Activated effector memory CD4-positive, alpha-beta T cell treated with Interleukin-2 at 50 U/mL for 16 hours (primary cell): Measurements from ENCODE around the gene SRRM4.
"Not testable (repeated sequence)": the region's sequence is repeated elsewhere in the genome, so short reads cannot be mapped to it uniquely, and the experiment has no call there.

Experiments used
- DNase-seq: peaks from one replicate; pipeline ENCODE4 v3.0.0-alpha.2; 2020

Gene SRRM4

DNA sequence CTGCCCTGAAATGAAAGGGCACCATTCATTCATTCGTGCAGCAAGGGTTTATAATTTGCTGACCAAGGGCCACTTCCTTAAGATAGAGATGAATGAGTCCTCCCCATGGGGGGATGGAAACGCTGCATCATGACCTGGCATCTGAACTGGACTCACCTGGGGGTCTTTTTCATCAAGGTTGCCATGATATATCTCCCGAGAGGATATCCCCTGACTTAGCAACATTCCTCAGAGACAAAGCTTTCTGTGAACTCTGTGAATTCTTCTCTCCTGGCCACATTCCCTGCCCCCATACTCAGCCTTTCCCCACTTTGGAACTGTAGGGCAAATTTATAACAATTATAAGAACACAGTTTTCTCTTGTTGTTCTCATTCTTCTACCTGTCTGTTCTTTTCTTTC lies 30.8 kb downstream of the SRRM4 start:
- DNase-seq, result no peak

DNA sequence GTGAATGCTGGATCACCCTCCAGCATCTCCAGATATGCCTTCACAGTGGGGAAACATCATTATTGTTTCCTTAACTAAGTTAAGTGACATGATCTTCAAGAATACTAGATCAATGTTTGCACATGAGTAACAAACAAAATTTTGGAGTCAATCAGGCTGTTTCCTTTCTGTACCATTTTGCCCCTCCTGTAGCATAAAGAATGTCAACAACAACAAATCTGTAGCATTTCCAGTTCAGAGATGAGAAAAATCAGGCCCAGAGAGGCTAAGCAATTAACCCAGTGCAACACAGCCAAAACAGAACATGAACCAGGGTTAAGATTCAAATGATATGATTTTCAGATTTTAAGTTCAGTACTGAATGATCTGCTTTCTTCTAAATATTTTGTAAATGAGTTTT lies 31.7 kb downstream of the SRRM4 start:
- DNase-seq, result no peak

DNA sequence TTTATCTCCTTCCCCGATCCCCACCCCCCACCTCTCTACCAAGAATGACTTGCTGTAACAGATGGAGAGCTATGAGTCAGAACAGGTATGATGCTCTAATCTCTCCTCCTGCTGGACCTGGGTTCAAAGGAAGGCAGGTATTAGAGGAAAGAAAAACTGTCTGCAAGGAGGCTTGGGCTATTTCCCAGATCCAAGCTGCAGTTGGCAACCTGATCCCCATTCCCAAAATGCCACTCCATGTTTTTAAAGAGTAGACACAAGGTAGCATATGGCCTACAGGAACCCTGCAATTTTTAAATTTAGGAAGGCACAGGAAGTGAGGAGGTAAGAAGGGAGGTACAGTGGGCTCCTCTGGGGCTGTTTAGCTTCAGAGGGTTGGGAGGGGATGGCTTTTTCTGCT lies 33.0 kb downstream of the SRRM4 start:
- DNase-seq, result no peak

DNA sequence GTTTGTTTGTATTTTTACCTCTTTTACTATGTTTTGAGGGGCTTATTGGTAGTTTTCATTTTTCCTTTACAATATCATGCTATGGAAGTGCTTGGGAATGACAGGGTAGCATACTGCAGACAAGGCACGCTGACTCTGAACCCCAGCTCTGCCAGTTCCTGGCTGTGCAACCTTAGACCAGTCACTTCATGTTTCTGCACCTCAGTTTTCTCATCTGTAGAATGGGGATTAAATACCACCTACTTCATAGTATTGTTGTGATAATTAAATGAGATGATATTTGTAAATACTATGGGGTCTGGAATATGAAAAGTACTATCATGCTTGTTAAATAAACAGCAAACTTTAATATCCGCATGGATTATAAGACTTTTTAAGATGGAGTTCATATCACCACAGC lies 35.4 kb downstream of the SRRM4 start:
- no peak for DNase-seq

DNA sequence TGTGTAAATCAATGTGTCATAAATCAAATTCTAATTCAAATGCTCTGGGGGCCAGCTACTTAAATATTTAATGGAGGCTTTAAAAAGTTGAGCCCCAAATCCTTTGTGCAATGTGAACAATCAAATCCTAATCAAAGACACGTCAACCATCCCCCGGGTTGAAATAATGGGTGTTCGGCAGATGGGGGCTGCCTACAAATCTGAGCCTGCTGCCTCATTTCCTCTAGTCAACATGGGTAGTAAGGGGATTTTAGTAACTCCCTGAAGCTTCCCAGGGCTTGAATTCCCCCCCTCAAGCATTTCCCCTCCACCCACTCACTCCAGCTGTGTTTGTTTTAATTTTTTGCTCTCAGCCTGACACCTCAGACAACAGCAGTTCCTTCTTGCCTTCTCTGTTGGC lies 37.8 kb downstream of the SRRM4 start:
- no peak for DNase-seq

DNA sequence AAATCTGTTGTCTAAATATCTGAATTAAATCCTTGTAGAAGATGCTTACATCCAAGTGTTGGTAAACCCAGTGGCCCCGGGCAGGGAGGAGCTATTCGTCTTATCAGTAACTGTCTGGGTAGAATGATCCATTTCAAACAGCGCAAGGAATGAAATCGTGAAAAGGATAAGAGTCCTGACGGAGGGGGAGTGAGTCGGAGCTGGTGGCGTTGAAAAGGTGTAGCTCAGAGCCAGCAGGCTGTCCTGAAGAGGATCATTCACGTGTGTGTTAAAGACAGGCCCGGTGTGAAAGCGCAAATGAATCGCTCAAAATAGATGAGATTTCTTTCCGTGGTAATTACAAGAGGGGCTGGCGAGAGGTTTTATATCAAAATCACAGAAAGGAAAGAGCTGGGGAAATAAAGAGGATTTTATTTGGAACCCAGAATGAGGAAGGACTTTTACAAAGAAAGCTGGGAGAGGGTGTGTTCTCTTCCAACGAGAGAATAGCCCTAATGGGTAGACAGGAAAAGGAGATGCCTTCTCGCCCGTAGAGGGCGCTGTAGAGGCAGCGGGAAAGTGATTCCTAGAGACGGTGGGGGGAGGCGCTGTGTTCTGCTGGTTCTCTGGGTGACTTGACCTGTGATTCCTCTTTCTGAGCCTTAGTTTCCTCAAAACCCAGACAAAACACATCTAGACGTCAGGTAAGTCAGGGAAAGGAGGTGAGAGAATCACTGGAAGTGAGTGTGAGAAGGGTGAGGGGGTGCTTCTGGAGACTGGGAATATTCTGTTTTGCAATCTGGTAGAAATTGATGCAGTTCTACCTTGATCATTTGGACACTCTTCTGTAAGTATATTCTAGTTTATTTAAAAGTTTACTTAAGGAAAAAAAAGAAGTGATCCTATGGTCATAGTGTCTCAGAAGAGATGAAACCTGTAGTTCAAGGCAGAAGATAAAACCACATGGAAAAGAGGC lies 39.3 kb downstream of the SRRM4 start:
- DNase-seq, result no peak

DNA sequence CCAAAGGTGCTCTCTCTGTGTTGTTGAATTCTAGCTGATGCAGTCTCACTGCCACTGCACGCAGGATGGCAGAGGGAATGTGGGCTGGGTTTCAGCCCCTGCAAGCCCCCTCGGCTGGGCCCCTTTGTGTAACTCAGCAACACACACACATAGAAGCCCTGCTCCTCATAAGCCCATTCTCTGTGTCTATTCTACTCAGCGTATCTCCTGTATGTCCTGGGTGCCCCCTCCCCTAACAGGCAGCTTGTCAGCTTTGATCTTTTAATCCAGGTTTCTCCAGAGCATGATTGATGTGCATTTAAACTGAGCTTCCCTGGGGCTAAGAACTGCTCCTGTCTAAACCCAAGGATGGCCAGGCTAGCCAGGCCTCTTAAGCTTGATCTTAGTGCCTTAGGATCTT lies 43.0 kb downstream of the SRRM4 start:
- DNase-seq, result no peak

DNA sequence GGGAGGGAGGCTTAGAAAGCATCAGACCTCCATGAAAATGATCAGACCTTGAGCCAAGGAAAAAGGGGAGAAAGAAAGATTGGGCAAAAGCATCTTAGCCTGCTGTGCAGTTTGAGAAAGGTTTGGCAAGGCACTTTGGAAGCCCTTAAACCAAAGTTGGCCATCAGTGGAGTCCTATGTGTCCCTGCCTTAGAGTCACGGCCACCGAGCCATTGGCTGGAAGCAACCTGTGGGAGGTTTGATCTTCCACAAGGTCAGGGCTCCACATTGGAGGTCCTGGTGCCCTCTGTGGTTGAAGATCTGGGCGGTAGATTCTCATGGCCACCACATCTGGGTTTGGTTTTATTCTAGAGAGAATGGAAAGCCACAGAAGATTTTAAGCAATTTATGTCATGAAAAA lies 44.4 kb downstream of the SRRM4 start:
- DNase-seq, result no peak

DNA sequence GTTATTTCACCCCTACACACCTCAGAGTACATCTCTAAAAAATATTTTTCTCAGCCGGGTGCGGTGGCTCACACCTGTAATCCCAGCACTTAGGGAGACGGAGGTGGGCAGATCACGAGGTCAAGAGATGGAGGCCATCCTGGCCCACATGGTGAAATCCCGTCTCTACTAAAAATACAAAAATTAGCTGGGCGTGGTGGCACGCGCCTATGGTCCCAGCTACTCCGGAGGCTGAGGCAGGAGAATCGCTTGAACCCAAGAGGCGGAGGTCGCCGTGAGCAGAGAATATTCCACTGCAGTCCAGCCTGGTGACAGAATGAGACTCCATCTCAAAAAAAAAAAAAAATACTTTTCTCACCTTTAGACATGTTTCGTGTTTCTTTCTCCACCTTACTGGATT lies 52.0 kb downstream of the SRRM4 start:
- DNase-seq, result not testable (repeated sequence)

DNA sequence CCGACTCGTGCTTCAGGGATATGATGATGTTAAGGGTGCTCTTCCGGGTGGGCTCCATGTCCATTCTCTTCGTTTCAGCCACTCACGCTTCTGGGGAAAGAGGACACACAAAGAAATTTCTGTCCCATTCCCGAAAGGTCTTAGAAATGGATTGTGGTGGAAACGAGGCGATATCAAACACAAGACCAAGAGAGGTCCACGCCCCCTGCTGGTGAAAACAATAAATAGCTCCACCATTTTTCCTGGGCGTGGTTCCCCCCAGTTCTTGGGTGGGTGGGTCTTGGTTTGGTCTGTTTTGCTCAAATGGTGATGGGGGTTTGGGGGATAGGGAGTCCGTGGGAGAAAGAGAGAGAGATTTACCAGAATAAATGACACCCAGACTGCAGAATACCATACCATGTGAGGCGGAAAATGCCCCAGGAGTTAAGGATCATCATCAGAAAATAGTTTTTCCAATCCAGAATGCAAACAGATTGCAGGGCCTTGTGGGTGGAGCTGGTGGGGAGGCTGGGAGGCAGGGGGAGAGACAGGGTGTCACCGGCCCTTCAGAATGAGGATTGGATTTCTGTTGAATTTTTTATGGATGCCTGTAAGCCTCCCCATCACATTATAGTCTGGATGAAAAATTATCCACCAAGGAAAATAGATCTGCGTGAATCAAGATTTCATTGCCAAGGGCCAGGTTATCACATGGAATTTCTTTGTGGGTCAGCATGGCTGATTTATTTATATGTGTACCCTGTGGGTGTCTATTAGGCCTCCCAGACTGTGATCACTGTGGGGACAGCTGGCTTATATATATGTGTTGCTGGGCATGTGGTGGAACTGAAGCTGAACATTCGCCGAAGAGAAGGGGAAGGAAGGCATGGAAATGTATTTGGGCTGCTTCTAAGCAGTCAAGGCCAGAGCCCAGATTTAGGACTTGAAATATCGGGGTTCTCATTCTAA lies 55.8 kb downstream of the SRRM4 start:
- no peak for DNase-seq

DNA sequence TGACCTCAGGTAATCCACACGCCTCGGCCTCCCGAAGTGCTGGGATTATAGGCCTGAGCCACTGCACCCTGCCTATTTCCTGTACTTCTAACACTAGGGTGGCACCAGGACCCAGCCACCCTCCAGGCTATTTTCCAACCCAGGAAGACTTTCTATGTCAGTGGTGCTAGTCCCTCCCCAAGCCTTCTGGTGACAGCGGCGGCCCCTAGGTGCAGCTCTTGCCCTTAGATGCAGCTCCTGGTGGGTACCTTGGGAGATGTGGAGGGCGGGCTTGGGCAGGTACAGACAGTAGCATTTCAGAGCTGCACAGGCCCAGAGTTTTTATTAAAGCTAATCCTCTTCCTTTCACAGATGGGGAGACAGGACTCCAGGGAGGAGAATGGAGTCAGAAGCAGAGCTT lies 62.8 kb downstream of the SRRM4 start:
- DNase-seq, result no peak

DNA sequence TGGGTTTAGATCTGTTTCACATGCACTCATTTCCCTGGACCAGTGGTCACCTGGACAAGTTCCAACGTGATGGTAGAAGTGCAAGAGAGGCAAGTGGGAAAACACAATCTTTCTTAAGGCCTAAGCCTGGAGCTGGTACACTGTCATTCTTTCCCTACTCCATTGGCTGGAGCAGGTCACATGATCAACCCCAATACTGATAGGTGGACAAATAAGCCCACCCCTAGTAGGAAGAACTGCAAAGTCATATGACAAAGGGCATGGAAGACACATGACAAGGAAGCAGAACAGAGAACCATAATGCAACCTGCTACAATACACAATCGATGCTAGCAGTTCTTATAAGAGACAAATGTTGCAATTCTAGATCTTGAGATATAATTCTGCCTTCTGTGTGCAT lies 66.3 kb downstream of the SRRM4 start:
- DNase-seq, result no peak

DNA sequence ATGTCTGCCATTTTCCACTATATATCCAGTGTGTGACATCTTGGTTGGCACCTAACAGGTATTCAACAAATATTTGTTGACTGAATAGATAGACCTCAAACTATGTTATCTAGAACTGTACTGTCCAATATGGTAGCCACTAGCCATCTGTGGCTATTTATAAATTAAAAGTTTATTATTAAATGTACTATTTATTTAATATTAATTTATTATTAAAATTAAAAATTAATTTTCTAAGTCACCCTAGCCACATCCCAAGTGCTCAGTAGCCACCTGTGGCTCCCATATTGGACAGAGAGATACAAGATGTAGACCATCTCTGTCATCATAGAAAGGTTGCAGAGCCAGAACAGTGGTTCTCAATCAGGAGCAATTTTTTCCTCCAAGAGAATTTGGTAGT lies 69.3 kb downstream of the SRRM4 start:
- DNase-seq, result no peak

DNA sequence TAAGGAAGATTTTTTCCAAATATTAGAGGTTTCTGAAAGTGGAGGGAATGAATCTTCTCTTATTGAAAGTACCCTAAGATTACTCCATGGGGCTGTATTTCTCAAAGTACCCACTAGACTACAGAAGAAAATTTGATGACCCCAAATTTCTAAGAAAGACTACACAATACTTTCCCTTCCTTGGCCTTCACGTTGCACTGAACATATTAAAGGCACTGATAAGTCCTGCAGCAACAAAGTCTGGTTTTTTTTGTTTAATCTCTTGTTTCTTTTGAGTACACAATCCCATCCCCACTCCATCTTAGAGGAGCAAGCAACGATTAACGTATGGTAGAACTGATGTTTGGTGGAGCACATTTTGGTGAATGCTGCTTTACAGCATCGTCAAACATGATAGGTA lies 70.1 kb downstream of the SRRM4 start:
- DNase-seq, result no peak

DNA sequence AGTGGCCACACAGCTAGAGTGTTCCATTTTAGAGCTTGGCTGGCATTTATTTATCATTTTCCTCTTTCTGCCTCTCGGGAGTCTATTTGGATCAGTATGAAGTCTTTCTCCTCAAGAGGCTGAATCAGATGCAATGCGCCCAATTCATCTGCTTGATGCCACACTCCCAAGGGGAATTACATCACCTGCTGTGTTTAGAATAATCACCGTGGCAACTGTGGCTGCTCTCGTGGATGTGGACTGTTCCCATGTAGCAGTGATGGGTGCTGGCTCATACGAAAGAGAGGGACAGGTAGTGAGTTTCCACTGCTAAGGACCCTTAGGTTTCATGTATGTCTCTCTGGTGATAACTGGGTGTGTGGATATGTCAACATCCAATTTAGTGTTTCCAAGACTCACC lies 70.7 kb downstream of the SRRM4 start:
- DNase-seq, result no peak

DNA sequence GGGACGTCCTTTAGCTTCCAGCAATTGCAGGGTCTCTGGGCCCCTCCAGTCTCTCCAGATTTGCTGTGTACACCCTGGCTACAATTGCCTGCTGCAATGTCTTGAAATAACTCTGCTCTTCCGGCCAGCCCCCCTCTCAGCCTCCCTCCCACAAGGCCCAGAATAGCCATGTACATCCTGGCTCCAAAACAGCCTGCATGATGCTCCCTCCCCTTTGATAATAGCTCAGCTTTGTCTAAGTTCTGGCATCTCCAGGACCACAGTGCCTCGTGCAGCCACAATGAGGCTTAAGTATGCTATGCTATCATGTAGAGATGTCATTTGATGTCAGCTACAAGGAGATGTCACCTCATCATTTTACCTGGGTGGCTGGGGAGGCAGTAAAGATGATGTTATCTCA lies 74.6 kb downstream of the SRRM4 start:
- no peak for DNase-seq

DNA sequence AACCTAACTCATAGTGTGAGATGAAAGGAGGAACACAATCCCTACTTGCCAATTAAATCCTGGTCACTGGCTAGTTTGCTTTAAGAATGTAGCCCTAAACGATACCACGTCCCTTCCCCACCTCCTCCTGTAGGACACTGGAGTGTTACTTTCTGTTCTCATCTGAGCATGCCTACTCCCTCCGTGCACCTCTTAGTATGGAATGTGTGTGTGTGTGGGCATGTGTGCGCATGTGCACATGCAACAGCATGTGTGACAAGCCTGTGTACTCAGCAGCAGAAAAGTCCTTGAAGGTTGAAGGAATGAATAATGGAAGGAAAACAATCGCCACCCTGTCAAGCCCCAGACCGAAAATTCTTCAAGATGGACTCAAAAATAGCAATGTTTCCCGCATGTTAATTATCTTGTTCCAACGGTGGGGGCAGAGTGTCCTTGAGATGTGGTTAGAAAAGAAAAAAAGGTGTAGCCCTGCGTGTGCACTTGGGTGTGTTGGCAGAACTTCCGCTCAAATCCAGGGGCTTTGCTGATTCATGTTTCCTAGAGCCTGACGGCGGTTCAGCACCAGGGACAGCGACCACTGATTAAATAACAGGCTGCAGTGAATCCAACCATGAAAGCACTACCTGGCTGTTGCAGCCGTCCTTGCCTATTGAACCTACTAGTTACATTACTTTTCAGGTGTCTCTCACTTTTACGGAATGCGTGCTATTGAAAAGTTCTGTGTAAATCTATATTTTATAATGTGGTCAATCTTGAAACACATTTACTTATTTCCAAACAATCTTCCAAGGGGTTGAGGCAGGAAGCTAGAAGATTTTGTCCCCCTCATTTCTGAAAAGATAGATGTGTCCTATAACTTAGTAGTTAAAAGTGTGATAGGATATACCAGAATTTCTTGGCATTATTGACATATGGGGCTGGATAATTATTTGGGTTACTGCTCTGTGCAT lies 79.8 kb downstream of the SRRM4 start:
- no peak for DNase-seq

DNA sequence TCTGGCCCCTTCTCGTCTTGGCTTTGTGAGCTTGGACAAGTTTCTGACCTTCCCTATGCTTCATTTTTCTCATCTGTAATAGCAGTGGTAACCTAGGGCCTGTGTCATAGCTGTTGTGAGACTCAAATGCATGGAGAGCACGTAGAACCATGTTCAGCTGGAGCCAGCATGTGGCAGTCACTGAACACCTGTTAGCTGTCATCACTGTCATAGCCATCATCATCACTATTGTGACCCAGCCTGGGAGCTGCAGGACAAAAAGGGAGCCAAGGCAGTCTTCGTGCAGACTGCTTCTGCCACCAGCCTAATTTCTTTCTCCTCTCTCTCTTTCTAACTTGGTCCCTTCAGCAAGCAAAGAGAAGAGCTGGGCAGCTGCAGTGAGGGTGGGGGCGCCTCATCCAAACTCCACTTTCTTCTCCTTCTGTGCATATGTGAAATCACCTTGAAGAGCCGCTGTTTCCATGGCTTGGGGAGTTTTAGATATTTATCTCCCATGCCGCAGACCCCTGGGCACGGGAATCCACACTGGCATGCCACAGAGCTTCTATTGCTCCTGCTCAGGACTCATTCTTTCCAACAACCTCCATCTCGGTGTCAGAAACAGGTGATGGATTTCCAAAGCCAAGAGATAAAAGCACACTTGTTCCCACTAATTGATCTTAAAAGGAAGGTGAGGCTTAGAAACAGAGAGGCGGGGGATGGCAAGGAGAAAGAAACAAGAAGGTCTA lies 87.0 kb downstream of the SRRM4 start:
- DNase-seq, result no peak

DNA sequence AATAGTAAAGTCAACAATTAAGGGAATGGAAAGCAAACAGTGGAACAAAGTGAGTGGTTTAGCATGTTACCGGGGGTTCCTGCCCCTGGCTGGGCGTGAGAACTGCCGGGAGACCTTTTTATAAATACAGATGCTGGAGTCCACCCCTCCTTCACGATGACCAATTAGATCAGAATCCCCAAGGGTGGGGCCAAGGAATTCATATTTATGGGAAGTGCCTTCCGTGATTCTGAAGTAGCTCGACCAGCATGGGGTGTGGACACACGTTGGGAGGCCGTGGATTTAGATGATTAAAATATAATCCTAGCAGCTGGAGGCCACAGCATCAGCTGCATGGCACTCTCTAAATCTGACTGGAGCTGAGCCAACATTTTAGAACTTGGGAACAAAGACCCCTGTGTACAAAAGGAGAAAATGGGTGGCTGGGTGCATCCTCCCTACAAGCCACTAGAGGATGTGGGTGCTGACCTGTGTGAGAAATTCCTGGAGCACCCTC lies 87.9 kb downstream of the SRRM4 start:
- no peak for DNase-seq

DNA sequence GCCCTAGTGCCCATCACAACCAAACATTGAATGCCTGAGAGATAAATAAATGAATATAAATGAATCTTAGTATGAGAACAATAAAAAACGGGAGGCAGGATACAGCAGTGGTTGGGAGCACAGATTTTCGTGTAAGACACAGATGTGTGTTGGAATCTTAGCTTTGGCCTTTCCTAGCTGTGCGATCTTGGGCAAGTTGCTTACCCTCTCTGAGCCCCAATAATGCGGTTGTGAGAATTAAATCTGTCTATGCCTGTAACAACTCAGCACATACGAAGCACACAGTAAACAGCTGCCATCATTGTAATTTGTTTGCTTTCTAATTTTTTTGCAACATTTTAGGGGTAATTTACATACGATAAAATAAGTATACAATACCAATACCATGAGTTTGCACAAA lies 89.8 kb downstream of the SRRM4 start:
- no peak for DNase-seq

DNA sequence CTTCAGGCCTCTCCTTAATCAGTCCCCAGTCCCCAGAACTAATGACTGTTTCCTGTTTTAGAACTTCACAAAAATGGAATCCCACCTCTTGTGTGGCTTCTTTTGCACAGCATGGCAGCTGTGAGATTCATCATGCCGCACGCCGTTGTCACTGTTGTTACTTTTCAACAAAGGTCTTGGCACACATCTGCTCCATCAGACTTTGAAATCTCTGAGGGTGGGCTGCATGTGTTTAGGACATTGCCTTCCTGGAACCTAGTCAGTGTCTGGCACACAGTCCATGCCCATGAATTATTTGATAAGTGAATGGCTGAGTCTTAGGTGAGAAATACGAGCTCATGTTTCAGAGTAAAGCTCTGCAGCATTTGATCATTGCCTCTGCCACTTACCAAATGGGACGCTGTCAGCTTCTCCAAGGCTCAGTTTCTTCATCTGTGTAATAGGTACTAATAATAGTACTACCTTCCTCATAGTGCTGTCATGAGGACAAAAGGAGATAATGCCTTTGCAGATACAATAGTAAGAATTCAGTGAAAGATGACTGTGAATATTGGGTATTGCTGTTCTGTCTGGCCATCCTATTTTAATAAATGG lies 90.4 kb downstream of the SRRM4 start:
- DNase-seq, result no peak
